Testis (tissue), 3 donors: ENCODE measurements around the gene PRRT2. TPM values are rescaled to one million over a fixed set of nuclear protein-coding genes. Genes with fewer than 3 reads are reported as not detected.

Source experiments
- DNase-seq: peaks from one replicate; pipeline ENCODE4 v3.0.0-alpha.2; 2019
- H3K27ac ChIP-seq, 2 donors: fragments of 200-600 bp; sonication (generic); one replicate each; pipeline ENCODE4 v1.5.1; 2019
- H3K27me3 ChIP-seq: fragments of 200-600 bp; sonication (generic); one replicate; pipeline ENCODE4 v1.5.1; 2019
- H3K36me3 ChIP-seq: fragments of 200-600 bp; sonication (generic); one replicate; pipeline ENCODE4 v1.5.1; 2017; ENCODE audit warnings: low read depth; ENCODE audit errors: missing control alignments
- H3K4me1 ChIP-seq: fragments of 200-600 bp; sonication (generic); one replicate; pipeline ENCODE4 v1.5.1; 2019
- H3K4me3 ChIP-seq, 2 donors: fragments of 200-600 bp; sonication (generic); one replicate each; pipeline ENCODE4 v1.5.1; 2017 to 2019
- H3K9me3 ChIP-seq: fragments of 200-600 bp; sonication (generic); one replicate; pipeline ENCODE4 v1.5.1; 2017
- POLR2A ChIP-seq: fragments of 450-650 bp; IDR thresholded peaks from one replicate; pipeline ENCODE4 v1.6.1; 2017; ENCODE audit warnings: antibody characterized with exemption, mild to moderate bottlenecking, moderate library complexity
- WGBS, 2 donors: methylation state at CpG; one replicate each; pipeline ENCODE4 v1.1.5; 2018; 5-methylcytosine and 5-hydroxymethylcytosine counted together
- intact Hi-C: fragments of 100-400 bp; cut with DNase I; formaldehyde crosslinking; loops from one replicate; pipeline ENCODE4 v1.15.1; 2023; ENCODE audit warnings: low total_unique reads
- polyA plus RNA-seq: library from polyadenylated mRNA; stranded (reverse); fragments of 350-450 nt; fragmentation: Illumina TruSeq; extraction: RNeasy Lipid Tissue Mini Kit (QIAGEN cat#74804); gene quantifications from one replicate; pipeline ENCODE4 v1.2.3, GENCODE V29; 2014; ENCODE audit warnings: low read depth, low replicate concordance; ENCODE audit not compliant: insufficient read depth
- total RNA-seq, 2 donors: library from RNA; depleted of rRNA; stranded (reverse); fragments of >200 nt; gene quantifications; one replicate each; pipeline ENCODE4 v1.2.3, GENCODE V29; 2016
- TF ChIP-seq, protein P1 (sequence below), 3 experiments: fragments of 450-650 bp in 2 of 3; fragments of 200-600 bp in 1 of 3; sonication (generic) in 1 of 3; IDR thresholded peaks; one replicate each; pipeline ENCODE4 v1.5.1; 2016 to 2019; ENCODE audit warnings: antibody characterized with exemption in 3 of 3, mild to moderate bottlenecking in 2 of 3, moderate library complexity in 1 of 3

The PRRT2 gene
- total and polyA plus RNA-seq, 3 donors from 2014 or later: 8.0 to 18.0 (median 13.3) TPM

DNA sequence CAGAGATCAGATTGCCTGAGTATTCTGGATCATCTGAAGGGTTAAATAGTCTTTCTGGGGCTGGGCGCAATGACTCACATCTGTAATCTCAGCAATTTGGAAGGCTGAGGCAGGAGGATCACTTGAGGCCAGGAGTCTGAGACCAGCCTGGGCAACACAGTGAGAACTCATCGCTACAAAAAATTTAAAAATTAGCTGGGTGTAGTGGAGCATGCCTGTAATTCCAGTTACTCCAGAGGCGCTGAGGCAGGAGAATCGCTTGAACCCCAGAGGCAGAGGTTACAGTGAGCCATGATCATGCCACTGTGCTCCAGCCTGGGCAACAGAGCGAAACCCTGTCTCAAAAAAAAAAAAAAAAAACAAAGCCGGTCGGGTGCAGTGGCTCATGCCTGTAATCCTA, 23.9 kb downstream of the PRRT2 start:
- no peaks in the 10 kb centered on the region for H3K9me3 ChIP-seq
- H3K36me3 ChIP-seq: no peaks in the 10 kb centered on the region
- H3K4me1 ChIP-seq: peaks cover 13% of the 10 kb centered on the region
- no peak overlapping the region for H3K4me3 ChIP-seq
- no peak overlapping the region for H3K27ac ChIP-seq
- 88 to 90% methylated on average over 7 of the region's 7 CpGs for WGBS, 2 donors
- DNase-seq: no peak
- TF ChIP-seq, protein P1, sequence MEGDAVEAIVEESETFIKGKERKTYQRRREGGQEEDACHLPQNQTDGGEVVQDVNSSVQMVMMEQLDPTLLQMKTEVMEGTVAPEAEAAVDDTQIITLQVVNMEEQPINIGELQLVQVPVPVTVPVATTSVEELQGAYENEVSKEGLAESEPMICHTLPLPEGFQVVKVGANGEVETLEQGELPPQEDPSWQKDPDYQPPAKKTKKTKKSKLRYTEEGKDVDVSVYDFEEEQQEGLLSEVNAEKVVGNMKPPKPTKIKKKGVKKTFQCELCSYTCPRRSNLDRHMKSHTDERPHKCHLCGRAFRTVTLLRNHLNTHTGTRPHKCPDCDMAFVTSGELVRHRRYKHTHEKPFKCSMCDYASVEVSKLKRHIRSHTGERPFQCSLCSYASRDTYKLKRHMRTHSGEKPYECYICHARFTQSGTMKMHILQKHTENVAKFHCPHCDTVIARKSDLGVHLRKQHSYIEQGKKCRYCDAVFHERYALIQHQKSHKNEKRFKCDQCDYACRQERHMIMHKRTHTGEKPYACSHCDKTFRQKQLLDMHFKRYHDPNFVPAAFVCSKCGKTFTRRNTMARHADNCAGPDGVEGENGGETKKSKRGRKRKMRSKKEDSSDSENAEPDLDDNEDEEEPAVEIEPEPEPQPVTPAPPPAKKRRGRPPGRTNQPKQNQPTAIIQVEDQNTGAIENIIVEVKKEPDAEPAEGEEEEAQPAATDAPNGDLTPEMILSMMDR (IDR thresholded peaks at IDR 0.05): no peak
- TF ChIP-seq POLR2A: no peak
- intact Hi-C loops: no loop called here
- H3K27me3 ChIP-seq: no peaks in the 10 kb centered on the region

DNA sequence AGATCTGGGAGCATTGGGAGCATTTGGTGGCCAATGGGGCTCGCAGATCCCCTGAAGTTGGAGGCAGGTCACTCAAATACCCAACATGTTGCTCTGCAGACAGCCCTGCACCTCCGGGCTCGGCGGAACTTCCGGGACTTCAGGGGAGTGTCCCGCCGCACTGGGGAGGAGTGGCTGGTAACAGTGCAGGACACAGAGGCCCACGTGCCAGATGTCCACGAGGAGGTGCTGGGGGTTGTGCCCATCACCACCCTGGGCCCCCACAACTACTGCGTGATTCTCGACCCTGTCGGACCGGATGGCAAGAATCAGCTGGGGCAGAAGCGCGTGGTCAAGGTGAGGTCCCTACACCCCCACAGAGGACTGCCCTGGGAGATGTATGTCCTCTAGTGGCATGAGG, 24.6 kb downstream of the PRRT2 start:
- Histone ChIP-seq H3K4me3 (no peak overlapping the region), H3K36me3 (no peaks in the 10 kb centered on the region), H3K27me3 (no peaks in the 10 kb centered on the region), H3K9me3 (no peaks in the 10 kb centered on the region), H3K27ac (no peak overlapping the region), H3K4me1 (peaks cover 13% of the 10 kb centered on the region)
- WGBS, 2 donors: 69 to 75% methylated on average over 14 to 15 of the region's 15 CpGs
- no peak for TF ChIP-seq POLR2A
- TF ChIP-seq, protein P1 (IDR thresholded peaks at IDR 0.05): no peak
- no peak for DNase-seq
- intact Hi-C loops: no loop called here

DNA sequence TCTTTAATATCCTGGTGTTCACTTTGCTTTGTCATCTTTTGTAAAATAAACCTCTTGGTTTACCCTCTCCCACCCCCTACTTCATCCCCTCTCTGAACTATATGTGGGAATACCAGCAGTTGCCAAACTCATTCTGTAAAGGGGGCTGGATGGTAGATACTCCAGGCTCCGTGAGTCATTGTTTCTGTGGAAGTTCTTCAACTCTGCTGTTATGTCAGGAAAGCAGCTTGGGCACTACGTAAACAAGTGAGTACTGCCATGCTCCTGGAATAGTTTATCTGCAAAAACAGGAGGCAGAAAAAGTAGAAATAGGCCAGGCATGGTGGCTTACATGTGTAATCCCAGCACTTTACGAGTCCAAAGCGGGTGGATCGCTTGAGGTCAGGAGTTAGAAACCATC, 25.8 kb downstream of the PRRT2 start:
- no peaks in the 10 kb centered on the region for H3K27me3 ChIP-seq
- intact Hi-C loops: no loop called here
- H3K9me3 ChIP-seq: no peaks in the 10 kb centered on the region
- peaks cover 13% of the 10 kb centered on the region for H3K4me1 ChIP-seq
- 94 to 97% methylated on average over 5 of the region's 5 CpGs for WGBS, 2 donors
- no peak overlapping the region for H3K27ac ChIP-seq
- TF ChIP-seq, protein P1 (IDR thresholded peaks at IDR 0.05): no peak
- no peak overlapping the region for H3K4me3 ChIP-seq
- no peaks in the 10 kb centered on the region for H3K36me3 ChIP-seq
- DNase-seq: no peak

DNA sequence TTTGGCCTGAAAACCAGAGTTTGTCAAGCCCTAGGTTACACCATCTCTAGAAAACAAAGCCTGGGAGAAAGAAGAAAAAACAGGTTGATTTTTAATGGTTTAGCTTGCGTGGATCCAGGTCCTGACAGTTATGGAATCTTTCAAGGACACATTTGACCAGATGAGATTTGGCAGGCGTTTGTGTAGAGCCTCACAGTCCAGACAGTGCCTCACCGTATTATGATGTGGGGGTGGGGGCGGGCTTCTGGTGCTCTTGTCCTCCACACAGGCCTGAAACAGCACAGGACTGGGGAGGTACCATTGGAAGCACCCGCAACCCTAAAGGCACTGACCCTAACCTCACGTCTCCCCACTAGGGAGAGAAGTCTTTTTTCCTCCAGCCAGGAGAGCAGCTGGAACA, 27.8 kb downstream of the PRRT2 start:
- DNase-seq: peak; percentile 69
- Histone ChIP-seq H3K9me3 (no peaks in the 10 kb centered on the region), H3K36me3 (no peaks in the 10 kb centered on the region), H3K4me1 (peaks cover 13% of the 10 kb centered on the region), H3K27ac (no peak overlapping the region), H3K4me3 (no peak overlapping the region), H3K27me3 (no peaks in the 10 kb centered on the region)
- intact Hi-C loops: no loop called here
- TF ChIP-seq, protein P1 (IDR thresholded peaks at IDR 0.05): no peak
- no peak for TF ChIP-seq POLR2A
- WGBS, 2 donors: 41 to 42% methylated on average over 6 of the region's 6 CpGs

DNA sequence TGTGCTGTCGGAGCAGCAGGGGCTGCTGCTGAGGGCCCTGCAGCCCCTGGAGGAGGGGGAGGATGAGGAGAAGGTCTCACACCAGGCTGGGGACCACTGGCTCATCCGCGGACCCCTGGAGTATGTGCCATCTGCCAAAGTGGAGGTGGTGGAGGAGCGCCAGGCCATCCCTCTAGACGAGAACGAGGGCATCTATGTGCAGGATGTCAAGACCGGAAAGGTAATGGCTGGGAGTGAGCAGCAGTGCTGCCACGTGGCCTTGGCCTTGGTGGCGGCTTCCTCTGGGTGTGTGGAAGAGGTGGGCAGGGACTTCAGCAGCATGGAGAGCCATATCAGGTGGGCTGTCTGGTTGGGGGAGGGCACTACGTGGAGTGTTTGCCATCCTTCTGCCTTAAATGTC, 28.2 kb downstream of the PRRT2 start:
- no peaks in the 10 kb centered on the region for H3K9me3 ChIP-seq
- peaks cover 14% of the 10 kb centered on the region for H3K4me1 ChIP-seq
- H3K4me3 ChIP-seq: no peak overlapping the region
- intact Hi-C loops: no loop called here
- TF ChIP-seq POLR2A: no peak
- TF ChIP-seq, protein P1 (IDR thresholded peaks at IDR 0.05): no peak
- H3K27ac ChIP-seq: no peak overlapping the region
- no peaks in the 10 kb centered on the region for H3K27me3 ChIP-seq
- no peaks in the 10 kb centered on the region for H3K36me3 ChIP-seq
- 46 to 65% methylated on average over 4 to 10 of the region's 10 CpGs for WGBS, 2 donors
- DNase-seq: no peak
